RPMI8226 (cell line): ENCODE results near the gene IGF2BP1.
"Not testable (repeated sequence)": the region's sequence is repeated elsewhere in the genome, so short reads cannot be mapped to it uniquely, and the experiment has no call there.

Experiments
- DNase-seq: peaks from one replicate; pipeline ENCODE4 v3.0.0-alpha.2; 2015

Gene IGF2BP1

DNA sequence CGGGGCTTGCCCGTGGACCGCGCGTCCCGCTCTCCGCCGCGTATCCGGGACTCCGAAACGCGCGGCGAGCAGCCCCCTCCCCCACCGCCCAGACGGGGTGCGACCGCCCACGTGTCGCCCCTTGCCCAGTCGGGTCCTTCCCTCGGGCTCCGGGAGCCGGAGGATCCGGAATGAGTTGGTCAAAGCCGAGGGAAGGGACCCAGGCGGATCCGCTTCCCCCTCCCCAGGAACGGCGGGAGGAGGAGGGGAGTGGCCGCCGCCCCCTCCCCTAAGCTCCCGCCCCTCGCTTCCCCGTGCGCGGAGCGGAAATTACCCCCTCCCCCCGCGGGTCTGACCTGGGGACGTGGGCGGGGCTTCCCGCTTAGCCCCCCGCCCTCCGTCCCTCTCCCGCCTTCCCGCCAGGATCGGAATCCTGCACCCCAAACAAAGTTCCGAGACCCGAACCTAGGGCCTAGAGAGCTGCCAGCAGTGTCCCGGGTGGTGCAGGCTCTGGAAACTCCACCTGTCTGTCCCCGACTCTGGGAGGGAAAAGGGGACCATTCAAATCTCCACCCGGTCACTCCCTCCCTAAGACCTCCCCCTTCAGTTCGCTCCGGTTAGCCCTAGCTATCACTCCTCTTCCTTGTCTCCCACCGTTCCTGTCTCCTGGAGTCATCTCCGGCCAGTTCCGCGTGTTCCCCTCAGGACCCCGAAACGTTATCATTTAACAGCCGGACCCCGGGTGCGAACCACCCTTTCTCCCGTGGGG is 1.0 kb upstream of the IGF2BP1 start:
- DNase-seq, result no peak

DNA sequence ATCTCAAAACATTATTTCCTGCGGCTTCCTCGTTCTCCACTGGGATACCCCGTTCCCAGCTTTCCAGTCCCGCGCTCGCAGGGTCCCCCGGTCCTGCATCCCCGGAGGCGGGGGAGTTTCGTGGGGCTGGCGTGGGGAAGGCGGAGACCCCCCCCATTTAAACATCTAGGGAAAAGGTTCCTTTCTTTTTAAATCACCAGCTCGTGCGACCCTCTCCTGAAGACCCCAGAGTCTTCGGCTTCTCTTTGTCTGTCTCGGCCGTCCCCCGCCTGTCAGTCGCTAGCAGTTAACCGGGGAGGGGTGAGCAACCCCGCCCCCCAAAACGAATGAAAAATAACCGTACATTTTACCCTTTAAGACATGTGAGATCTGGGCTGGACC is 473 bp upstream of the IGF2BP1 start:
- DNase-seq, result no peak

DNA sequence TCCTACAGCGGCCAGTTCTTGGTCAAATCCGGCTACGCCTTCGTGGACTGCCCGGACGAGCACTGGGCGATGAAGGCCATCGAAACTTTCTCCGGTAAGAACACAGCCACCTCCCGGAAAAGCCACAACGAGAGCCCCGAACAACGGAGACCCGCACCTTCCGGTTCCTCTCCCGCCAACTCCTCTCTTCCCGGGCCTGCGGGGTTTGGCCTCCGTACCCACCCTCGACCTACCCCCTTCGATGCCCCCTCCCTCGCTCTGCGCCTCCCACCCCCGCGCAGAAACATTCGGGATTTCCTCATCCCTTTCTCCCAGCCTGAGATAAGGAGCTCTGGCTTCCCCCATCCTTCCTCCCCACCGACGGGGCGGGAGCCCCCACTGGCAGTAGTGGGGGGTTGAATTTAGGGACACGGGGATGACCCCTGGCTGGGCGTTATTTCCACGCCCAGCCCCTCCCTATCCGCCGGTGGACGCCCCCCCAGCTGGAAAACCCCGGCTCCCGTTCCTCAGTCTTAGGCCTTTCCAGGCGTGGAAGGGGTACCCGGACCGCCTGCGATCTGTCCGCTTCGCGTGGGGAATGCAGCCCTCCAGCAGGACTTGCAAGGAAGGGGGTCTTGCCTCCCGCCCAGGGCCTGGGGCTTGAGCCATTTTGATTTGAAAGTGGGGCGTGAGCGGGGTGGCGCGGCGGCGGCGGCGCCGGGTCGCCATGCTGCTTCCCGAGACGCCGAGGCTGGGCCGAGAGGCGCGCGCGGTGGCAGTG is 822 bp downstream of the IGF2BP1 start:
- DNase-seq, result no peak

DNA sequence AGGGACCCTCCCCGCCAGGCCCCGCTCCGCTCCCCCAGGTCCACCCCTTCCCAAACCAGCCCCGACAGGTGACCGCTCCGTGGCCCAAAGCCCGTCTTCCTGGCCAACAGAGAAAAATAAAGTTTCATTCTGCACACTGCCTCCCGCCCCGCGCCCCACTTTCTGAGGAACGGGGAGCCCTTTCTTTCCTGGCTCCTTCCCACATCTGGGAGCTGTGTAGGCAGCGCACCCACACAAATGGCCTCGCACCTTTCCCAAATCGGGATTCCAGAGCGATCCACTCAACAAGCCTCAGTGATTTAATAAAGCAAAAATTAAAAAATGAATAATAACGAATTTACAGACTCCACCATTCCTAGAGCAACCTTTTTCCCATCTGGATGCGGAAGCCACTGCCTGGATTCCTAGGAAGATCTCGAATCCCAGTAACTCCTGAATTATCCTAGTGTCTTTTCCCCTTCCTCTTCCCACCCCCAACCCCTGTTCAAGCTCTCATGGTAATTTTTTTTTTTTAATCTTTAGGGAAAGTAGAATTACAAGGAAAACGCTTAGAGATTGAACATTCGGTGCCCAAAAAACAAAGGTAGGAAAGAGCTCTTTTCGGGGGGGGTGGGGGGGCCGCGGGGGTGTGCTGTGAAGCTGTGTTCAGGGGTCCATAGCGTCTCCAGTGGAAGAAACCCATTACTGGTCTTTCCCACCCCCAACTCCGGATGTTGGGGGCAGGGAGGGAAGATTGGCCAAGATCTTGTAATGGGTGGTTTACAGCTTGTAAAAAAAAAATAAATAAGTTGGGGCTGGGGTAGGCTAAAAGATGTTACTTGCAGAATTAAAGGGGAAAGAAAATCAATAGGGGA is 1.6 kb downstream of the IGF2BP1 start:
- no peak for DNase-seq

DNA sequence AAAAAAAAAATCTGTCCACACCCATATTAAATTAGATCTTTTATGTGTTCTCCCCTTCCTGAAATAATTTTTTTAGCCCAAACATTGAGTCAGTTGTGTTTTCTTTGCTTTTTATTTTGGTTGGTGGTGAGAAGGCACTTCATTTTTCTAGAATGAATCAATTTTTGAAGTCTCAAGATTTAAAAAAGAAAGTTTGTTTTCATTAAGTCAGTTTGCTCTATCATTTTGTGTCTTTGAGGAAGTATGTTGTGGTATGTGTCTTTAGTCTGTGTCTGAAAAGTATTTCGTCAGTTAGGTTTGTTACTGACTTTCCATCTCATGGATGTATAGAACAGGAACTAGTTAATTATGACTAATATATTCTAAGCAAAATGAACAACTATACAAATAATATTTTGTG is 3.8 kb downstream of the IGF2BP1 start:
- DNase-seq, result no peak

DNA sequence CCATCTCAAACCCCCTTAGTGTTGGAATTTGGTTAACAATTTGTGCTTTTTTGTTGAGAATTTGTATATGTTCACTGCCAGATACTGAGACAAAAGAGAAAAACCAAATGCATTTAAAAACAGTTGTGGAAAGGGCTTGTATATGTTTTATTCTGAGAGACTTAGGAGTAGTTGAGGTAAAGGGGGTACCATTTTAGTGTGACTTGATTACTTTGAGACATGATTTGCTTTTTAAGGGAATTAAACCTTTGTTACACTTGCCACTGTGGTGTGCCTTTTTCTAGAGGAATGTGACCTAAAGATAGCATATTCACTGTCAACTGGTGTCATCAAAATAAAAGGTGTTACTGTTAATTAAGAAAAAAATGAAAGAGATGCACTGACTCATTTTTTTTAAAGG is 4.5 kb downstream of the IGF2BP1 start:
- DNase-seq, result no peak

DNA sequence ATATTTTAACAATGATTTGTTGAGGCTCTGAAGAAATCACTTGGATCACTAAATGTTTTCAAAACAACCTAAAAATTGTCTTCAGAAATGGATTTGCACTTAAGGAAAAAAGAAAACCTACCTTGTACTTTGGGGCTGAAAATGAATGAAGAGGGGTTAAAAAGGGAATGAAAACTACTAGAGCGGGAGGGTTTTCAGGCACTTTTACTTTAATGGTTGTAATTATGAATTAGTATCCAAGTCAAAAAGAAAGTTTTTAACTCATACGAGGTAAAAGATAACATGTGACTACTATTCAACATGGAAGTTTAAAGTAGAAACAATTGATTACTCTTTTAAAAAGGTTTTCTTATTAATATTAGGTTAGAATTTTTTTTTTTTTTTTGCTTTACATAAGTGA is 5.1 kb downstream of the IGF2BP1 start:
- DNase-seq, result no peak

DNA sequence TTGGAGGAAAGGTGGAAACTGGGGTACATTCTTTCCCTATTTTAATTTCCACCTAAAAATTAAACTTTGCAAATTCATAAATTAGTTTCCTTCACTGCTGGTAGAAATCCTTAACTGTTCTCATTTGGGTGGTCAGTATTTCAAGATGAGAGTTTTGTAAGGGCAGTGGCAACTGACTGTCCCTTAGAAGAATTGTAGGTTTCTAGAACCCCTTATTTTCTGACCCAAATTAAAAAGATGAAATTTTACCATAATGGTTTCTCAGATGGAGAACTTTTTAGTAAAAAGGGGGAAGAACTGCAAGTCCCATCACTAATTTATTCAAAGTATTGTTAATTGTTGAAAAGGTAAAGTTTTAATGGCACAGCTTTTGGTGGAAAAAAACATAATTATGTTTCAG is 5.6 kb downstream of the IGF2BP1 start:
- no peak for DNase-seq

DNA sequence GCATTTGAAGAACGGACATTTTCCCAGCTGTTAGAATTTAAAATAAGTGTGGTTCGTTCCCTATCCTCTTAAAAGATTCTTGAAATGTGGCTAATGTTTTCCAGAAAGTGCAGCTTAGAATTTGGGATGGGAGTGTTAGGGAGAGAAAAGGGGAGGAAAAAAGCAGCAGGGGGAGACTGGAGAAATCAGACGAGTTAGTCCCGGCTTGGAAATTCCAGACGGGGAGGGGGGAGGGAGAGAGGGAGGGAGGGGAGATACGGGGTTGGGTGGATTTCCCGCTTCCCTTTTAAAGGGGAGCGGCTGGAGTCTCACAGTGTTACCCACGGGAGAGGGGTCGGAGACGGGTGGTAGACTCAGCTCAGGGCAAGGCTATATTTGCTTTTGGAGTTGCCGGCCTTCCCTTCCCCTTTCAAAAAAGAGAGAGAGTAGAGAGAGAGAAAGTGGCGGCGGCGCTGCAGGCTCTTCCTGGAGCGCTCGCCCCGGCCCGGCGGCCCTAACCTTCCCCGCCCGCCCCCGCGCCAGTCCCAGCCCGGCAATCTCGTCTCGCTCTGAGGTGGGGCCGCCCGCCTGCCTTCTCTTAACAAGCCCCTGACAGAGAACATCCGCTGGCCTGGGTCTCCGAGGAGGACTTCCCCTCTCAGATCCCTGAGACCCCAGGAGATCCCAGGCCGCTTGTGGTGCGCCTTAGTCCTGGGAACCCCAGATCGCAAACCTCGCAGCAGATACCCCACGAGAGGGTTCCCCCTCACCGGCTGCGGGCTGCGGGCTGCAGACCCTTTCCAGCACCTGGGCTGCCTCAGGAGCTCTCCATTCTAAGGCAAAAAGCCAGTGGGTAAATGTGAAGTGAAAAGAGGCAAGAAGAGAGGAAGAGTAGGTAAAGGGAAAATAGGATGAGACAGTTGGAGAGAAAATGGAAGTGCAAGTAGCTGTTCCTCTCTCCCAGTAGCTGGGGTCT is 6.6 kb downstream of the IGF2BP1 start:
- DNase-seq, result no peak

DNA sequence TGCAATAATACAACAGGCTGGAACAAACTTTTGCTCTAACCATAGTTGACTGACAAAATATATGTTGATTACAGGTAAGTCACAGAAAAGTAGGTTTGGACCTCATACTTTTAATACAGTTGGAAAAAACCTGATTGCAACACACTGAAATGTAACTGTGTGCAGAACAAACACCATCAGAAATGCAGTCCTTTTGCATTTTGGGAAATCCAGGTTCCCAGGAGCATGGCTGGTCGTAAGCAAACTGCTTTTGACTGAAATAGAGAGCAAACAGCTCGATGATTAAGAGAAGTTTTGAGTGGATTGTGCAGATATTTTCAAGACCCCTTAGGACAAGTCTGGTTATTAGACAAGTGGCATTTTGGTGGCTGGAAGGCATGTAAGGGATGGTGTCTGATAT is 8.0 kb downstream of the IGF2BP1 start:
- no peak for DNase-seq

DNA sequence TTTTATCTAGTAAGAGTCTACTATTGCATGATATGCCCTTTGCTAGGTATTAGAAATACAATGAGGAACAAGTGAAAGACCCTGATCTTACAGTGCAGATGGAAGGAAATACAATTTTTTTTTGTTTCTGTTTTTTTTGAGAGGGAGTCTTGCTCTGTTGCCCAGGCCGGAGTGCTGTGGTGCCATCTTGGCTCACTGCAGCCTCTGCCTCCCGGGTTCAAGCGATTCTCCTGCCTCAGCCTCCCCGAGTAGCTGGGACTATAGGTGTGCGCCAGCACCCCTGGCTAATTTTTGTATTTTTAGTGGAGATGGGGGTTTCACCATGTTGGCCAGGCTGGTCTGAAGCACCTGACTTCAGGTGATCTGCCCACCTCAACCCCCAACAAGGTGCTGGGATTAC is 11.7 kb downstream of the IGF2BP1 start:
- not testable (repeated sequence) for DNase-seq

DNA sequence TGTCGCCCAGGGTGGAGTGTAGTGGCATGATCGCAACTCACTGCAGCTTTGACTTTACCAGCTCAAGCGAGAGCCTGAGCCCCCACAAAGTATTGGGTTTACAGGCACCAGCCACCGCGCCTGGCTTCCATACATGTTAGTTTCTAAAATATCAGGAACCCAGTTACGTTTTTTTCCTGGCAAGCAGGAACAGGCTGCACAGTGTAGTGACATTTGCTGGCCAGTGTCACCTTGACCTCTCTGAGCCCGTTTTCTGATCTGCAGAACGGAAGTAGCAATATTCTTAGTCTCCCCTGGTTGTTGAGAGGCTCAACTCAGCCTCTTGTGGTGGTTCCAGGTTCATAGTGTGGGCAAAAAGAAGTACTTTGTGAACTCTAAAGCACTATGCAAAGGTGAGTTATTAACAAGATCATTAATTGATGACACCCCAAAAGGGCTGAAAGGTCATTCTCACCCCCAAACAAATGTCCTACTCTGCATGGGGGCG is 15.6 kb downstream of the IGF2BP1 start:
- DNase-seq, result no peak

DNA sequence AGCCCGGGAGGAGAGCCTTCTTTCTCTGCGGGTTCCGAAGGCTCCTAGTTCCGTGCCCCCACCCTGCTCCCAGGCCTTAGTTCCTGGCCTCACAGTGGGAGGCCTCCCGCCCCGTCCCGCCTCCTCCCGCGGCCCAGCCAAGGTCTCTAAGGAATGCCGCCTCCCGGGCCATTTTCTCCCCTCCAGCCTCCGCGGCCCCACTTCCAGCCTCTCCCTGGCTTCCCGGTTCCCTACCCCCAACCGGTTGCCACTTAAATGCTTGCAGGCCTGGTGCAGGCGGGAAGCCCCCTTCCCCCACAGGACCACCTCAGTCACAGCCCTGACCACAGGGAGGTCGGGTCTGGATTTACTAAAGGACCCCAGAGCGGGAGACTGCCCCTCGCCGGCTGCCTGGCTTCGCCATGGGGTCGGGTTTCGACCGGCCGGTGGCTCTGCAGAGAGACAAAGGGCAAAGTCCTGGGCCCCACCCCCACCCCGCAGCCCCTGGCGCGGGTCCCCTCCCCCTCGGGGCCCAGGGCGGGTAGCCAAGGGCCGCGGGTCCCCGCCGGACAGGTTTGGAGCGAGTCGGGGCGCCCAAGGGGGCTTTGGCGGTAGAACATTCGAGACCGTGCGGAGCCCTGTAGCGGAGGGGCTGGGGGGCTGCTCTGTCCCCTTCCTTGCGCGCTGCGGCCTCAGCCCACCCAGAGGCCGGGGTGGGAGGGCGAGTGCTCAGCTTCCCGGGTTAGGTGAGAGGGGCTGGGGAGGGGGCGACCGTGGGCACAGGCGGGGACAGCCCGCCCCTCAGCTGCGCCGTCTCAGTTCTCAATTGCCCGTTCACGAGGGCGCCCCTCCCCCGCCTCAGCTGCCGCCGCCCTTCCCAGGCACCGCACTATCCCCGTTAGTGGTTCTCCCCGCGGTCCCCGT is 16.4 kb downstream of the IGF2BP1 start:
- DNase-seq, result no peak

DNA sequence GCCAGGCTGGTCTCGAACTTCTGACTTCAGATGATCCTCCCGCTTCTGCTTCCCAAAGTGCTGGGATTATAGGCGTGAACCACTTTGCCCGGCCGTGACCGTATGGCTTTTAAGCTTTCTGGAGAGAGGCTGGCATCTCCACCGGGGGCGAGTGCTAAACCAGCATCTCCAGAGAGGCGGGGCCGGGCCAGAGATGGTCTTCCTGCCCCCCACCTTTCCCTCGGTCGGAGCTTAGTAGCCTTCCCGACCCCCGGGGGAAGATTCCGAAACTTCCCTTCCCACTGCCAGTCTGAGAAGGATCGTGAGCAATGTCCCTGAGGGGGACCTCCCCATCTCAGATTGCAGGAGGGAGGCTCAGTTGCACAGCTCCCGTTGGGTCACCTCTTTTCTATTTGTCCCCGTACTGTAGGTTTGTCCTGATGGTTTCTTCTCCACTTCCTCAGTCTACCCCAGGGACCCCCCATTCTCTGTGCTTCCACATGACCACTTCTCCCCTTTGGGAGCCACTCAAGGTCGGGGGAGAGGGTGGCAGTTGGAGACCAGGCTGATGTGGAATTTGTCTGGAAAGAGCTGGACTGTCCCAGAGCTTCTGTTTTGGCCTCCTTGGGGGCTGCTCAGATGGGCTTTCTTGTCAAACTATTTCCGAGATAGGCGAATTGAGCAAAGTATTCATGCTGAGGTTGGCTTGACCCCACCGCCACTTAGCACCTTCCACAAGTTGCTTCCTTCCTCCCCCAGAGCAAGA is 18.2 kb downstream of the IGF2BP1 start:
- DNase-seq, result no peak

DNA sequence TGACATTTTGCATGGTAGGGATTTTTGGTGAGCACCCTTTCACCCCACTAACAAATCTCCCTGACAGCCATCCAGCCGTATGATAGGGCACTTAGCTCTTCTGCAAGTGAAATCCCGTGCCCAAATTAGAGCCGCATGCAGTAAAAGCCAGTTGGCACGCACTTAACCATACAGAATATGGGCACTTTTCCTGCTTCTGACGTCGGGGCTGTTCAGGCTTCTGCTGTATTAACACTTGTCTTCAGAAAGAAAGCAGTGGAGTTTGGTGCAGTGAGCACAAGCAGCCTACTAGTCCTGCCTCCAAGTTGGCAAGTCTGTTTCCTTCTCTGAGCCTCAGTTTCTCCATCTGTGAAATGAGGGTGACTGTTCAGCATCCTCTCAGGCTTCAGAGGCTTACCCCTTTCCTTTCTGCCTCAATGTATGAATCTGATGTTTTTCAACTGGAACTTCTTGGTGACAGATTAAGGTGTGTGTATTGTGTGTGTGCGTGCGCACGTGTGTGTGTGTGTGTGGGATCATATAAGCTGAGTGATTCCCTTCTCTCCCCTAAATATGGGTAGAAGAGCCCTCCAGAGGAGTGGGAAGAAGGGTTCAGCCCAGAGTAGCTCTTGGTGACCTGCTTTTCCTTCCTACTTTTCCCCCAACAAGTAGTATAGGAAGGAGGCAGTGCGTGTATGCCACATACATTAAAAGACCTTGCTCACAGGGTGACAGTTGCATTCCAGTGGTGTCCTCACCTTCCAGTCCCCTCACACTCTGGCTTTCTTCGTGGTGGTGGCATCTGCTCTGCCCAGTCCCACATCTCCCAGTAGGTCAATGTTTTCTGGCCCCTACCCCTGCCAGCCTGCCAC is 19.0 kb downstream of the IGF2BP1 start:
- peak; percentile 21 for DNase-seq

DNA sequence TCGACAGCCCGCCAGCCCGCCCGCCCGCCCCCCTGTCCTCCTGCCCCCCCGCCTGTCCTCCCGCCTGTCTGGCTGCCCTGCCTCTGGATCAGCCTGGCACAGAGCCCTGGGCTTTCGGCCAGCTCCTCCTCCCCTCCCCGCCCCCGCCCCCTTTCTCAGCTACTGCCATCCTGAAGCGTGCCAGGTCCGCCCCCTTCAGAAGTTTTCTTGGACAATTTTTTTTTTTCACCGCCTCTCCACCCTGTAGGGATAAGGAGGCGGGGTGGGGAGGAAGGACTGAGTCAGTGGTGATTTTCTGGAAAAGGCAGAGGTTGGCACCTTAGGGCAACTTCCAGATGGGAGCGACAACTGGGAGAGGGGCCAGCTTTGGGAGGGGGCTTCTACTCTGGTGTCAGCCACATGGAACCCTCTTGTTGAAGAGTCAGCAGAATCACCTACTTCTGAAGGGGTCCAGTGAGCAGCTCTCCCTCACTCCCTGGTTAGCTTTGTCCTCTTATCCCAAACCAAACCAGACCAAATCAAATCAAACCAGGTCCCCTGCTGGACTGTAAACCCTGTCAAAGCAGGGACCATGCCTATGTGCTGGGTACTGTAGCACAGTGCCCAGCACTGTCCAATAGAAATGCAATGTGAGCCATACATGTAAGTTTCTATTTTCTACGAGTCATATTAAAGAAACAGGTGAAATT is 19.7 kb downstream of the IGF2BP1 start:
- DNase-seq, result peak; percentile 22

DNA sequence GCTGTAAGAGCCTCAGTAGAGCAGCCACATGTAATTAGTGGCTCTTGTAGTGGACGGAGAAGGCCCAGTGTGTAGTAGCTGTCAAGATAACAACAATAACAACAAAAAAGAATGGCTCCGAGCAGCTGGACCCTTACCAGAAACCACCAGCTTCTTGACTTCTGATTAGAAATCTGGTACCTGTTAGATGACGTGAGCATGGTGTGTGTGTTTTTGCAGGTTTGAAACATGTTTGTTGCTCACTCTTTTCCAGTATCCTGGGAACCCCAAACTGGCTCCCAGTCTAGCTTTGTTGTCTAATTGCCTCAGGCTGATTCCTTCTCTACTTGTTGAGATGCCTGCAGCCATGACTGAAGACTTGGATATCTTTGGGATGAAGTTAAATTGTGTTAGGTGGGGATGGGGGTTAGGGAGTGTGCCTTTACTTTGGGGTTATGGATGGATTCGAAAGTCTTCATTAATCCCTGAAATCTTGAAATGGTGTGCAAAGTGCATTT is 21.0 kb downstream of the IGF2BP1 start:
- no peak for DNase-seq

DNA sequence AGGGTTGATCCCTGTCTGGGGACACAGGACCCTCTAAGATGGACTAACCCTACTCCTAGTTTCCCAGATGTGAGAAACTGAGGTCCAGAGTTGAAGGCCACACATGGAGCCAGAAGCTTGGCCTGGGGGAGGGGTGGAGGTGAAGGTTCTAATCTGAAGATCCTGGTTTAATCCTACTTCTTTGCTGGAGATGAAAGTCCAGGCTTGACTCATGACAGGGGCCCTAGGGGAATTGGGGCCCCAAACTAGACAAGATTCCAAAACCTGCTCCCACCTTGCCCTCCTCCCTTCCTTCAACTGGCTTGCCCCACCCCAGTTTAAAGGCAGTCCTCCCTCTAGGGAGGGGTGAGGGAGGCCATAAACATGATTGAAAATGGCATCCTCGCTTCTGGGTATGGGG is 21.6 kb downstream of the IGF2BP1 start:
- DNase-seq, result no peak

DNA sequence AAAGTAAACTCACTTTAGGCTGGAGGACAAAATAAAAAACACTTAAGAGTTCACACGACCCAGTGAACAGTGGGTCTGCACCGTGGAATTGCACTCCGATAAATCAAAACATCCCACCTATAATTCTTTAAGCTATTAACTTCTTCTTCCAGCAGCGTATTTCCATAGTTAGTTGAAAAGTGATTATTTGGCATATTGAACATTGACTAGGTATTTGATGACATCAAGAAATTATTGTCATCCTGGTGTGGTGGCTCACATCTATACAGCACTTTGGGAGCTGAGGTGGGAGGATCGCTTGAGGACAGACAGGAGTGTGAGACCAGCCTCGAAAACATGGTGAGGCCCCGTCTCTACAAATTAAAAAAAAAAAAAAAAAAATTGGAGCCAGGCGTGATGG is 23.4 kb downstream of the IGF2BP1 start:
- DNase-seq, result no peak
